Measurements from ENCODE around the gene CCDC12.

CCDC12 gene

DNA sequence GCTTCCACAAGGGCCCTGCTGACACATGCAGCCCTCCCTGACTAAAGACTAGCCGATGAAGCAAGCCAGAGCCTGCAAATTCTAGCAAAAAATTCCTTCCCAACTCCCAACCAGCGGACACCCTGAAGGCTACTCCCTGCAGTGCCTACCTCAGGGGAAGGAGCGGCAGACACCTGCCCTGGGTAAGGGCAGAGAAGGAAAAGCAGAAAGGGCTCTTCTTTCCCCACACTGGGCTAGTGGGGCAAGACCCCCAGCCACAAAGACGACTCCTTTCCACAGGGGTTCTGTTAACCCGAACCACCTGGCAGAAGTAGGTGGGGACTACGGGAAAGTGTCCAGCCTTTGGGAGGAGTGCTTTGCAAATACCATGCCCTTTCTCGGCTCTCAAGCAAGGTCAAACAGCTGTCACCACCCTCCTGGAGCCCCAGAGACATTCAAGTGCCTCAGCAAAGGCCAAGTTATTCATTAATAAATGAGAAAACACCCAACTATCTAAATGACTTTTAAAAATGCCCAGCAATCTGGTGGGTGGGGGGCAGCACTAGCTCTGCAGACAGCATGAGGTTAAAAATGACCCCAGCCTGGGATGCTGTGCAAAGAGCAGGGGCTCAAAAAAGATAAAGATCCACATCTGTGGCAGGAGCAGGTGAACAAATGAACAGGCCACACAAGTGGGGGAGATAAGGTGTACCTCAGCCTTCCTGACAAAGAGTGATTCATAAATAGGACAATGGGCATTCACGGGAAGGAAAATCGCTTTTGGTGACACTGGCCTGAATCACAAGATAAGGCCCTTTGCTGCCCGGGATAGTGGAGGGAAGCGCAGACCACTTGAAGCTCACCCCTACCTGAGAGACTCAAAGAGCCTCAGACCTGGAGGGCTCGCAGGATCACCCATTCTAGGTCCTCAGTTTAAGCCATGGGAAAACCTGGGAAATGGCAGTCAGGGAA lies 33.0 kb downstream of the CCDC12 start:
- no peak overlapping the region for H3K4me3 ChIP-seq (ENCODE audit: low read depth, low read length)
- TF ChIP-seq, protein P1, sequence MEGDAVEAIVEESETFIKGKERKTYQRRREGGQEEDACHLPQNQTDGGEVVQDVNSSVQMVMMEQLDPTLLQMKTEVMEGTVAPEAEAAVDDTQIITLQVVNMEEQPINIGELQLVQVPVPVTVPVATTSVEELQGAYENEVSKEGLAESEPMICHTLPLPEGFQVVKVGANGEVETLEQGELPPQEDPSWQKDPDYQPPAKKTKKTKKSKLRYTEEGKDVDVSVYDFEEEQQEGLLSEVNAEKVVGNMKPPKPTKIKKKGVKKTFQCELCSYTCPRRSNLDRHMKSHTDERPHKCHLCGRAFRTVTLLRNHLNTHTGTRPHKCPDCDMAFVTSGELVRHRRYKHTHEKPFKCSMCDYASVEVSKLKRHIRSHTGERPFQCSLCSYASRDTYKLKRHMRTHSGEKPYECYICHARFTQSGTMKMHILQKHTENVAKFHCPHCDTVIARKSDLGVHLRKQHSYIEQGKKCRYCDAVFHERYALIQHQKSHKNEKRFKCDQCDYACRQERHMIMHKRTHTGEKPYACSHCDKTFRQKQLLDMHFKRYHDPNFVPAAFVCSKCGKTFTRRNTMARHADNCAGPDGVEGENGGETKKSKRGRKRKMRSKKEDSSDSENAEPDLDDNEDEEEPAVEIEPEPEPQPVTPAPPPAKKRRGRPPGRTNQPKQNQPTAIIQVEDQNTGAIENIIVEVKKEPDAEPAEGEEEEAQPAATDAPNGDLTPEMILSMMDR (conservative IDR thresholded peaks at IDR 0.05; ENCODE audit: low read depth, low read length) = no peak
- DNase-seq (ENCODE audit: low read depth) = no peak

DNA sequence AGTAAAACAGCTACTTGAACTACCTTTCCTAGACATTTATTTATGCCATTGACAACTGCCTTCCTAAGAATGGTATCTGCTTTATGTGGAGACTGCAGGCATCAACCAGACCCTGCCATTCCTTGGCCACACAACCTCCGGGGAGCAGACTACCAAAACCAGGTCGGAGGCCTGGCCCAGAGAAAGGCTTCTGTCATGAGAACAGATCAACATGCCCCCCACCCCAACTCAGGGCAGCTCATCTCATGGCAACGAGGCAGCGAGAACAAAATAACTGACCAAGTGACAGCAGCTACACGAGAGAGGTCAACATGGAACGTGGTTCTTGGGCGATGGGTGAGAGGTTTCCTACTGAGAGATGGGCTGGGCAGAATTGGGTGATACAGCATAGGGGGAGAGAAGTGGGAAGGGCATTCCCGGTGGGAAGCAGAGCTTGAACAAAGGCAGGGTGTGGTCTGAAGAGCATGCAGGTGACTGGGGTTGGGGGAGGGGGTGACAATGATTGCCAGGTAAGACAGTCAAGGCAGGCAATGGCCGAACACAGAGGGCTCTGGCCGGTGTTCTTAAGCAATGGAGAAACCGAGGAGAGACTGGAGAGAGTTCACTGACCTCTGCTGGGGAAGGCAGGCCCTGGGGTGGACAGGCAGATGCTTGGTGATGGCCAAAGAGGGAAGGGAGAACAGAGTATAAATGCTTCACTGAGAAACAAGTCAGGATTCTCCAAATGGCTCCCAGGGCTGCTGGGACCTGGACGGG lies 33.9 kb downstream of the CCDC12 start:
- H3K4me3 ChIP-seq (ENCODE audit: low read depth, low read length) = no peak overlapping the region
- no peak for DNase-seq (ENCODE audit: low read depth)
- TF ChIP-seq, protein P1 (conservative IDR thresholded peaks at IDR 0.05; ENCODE audit: low read depth, low read length) = no peak

DNA sequence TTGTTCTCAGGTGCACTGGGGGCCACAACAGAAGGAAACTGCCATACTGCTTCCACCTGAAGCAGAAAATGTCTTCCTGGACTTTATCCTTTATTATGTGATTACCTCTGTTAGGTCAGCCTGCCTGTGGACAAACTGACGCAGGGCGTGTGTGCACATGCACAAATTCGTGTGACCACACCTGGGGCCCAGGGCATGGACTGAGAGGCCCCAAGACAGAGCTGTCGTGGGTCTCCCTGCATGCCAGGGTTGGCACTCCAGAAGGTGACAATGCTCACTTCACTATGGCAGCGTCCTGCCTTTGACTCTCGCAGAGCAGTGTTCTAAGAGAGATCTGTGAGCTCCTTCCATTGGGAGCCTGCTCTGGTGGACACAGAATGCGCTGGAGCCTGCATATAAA lies 34.5 kb downstream of the CCDC12 start:
- TF ChIP-seq, protein P1 (conservative IDR thresholded peaks at IDR 0.05; ENCODE audit: low read depth, low read length) = no peak
- H3K4me3 ChIP-seq (ENCODE audit: low read depth, low read length) = no peak overlapping the region
- no peak for DNase-seq (ENCODE audit: low read depth)

DNA sequence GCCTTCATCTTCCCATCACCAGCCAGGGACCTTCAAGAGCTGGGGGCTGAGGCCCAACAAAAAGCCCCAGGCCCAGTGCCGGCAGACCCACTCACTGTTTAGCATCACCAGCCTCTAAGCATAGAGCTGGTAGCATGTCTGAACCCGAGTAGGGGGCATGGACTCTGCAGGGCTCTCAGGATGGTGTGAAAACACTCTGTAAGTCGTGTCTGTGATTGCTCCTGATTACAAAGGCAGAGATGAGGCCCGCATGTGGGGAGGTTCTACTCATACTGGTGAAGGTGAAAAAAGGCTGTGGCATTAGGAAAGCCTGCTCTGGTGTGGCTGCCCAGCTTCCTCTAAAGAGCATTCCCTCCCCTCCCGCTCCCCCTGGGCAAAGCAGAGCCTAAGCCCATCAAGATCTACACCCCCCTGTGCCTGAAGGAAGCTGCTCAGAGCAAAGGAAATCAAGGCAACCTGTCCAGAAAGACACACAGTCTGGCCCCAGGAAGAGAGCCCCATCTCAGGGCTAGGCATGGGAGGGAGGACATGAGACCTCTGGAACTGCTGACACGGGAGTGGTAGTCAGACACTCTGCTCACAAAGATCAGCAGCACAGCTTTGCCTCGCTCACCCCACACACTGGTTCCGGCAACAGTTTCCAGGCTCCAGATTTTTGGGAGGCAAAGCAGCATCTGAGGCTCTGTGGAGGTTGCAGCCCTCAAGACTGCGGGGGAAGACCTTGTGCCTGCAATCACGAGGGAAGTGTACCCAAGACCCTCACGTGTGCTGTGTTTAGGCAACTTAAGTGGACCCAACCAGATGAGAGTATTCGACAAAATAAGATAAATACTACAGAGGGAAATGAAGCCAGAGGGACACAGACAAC lies 36.7 kb downstream of the CCDC12 start:
- DNase-seq (ENCODE audit: low read depth) = no peak
- no peak overlapping the region for H3K4me3 ChIP-seq (ENCODE audit: low read depth, low read length)
- TF ChIP-seq, protein P1 (conservative IDR thresholded peaks at IDR 0.05; ENCODE audit: low read depth, low read length) = no peak

DNA sequence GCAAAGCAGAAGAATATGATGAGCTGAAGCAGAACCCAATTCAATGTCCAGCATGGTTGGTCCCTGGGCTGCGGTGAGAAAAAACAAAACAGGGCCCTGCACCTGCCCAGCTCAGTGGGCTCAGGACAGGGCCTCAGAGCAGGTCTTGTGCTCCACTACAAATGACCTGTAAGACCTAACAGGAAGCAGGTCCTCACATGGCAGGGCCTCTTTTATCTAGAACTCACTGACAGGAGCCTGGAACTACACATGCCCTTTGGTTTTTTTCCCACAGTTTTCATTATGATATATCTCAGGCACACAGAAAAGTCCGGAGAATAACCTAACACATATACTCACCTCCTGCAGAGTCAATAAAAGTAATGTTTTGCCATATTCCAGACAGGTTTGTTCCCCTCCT lies 38.4 kb downstream of the CCDC12 start:
- TF ChIP-seq, protein P1 (conservative IDR thresholded peaks at IDR 0.05; ENCODE audit: low read depth, low read length) = no peak
- H3K4me3 ChIP-seq (ENCODE audit: low read depth, low read length) = no peak overlapping the region
- no peak for DNase-seq (ENCODE audit: low read depth)

DNA sequence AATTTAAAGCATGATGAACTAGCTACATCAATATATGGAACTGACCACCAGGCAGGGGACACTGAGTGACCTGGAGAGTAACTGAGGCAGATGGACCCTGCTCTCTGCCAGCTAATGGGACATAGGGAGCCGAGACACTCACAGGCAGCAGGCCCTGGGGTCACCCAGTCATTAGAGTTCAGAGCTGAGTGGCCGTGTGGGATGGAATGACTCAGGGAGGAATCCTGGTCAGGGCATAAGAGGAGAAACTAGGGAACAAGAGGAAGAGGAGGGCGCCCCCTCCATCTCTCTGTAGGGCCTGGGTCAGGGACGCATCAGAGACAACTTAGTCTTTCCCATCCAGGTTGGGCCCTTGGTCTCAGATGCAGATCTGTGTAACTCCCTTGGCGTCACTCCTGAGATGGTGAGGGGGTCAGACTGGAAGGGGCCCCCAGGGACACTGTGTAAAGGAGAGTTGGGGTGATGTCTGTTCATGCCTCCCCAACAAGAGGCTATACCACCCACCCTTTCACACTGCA lies 39.8 kb downstream of the CCDC12 start:
- H3K4me3 ChIP-seq (ENCODE audit: low read depth, low read length) = no peak overlapping the region
- TF ChIP-seq, protein P1 (conservative IDR thresholded peaks at IDR 0.05; ENCODE audit: low read depth, low read length) = no peak
- DNase-seq (ENCODE audit: low read depth) = no peak

All from choroid plexus epithelial cell (primary cell).